ENCODE results near the gene PRKCD.

DNA sequence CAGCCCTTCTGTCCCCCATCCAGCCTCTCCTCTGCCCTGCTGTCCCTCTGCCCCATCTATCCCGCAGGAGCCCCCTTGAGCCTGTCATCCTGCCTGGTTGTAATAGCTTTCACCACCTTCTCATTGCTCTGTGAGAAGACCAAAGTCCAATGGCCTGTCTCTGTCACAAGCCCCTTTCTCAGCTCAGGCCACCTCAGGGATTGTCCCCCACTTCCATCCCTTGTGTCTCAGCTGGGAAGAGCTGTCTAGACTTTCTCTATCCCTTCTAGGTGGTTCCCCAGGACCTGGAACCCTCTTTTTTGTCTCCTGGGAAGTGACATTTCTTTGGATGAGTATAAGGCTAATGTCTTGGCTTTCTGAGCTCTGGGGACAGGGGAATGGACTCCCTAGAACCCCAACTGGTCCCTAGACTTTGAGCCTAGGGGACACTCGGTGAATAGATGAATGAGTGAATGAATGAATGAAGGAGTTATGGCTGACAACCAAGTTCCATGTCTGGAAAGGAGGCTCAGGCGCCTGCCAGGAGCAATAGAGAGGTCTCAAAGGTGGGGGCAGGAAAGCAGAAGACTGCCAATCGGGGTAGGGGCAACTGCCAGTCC, 849 bp upstream of the PRKCD start:
- TF ChIP-seq, protein P1, sequence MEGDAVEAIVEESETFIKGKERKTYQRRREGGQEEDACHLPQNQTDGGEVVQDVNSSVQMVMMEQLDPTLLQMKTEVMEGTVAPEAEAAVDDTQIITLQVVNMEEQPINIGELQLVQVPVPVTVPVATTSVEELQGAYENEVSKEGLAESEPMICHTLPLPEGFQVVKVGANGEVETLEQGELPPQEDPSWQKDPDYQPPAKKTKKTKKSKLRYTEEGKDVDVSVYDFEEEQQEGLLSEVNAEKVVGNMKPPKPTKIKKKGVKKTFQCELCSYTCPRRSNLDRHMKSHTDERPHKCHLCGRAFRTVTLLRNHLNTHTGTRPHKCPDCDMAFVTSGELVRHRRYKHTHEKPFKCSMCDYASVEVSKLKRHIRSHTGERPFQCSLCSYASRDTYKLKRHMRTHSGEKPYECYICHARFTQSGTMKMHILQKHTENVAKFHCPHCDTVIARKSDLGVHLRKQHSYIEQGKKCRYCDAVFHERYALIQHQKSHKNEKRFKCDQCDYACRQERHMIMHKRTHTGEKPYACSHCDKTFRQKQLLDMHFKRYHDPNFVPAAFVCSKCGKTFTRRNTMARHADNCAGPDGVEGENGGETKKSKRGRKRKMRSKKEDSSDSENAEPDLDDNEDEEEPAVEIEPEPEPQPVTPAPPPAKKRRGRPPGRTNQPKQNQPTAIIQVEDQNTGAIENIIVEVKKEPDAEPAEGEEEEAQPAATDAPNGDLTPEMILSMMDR (IDR thresholded peaks at IDR 0.05) = no peak
- no peak for TF ChIP-seq EZH2 (IDR thresholded peaks at IDR 0.05; ENCODE audit: borderline replicate concordance, insufficient read depth, low read depth, low read length, poor library complexity, severe bottlenecking)
